Sigmoid colon (tissue), 7 donors: ENCODE results near the gene ACSL1. TPM values are rescaled to one million over a fixed set of nuclear protein-coding genes. Genes with fewer than 3 reads are reported as not detected.
A peak's percentile ranks its signal among the peaks of the same experiment; 100 is the strongest.

Source experiments
- DNase-seq: peaks from one replicate; pipeline ENCODE4 v3.0.0-alpha.2; 2019
- H3K27ac ChIP-seq, 4 donors: fragments of 200-600 bp; sonication (generic); one replicate each; pipeline ENCODE4 v1.5.1; 2016 to 2019; ENCODE audit warnings: mild to moderate bottlenecking in 1 of 4
- H3K27me3 ChIP-seq, 3 donors: fragments of 200-600 bp; sonication (generic); one replicate each; pipeline ENCODE4 v1.5.1; 2019; ENCODE audit warnings: mild to moderate bottlenecking in 1 of 3
- H3K36me3 ChIP-seq, 4 donors: fragments of 200-600 bp; sonication (generic); one replicate each; pipeline ENCODE4 v1.5.1; 2016 to 2019
- H3K4me1 ChIP-seq, 4 donors: fragments of 200-600 bp; sonication (generic); one replicate each; pipeline ENCODE4 v1.5.1; 2017 to 2019
- H3K4me3 ChIP-seq, 4 donors: fragments of 200-600 bp; sonication (generic); one replicate each; pipeline ENCODE4 v1.5.1; 2017 to 2019; ENCODE audit warnings: mild to moderate bottlenecking in 2 of 4, moderate library complexity in 1 of 4
- H3K9me3 ChIP-seq, 4 donors: fragments of 200-600 bp in 3 of 4; sonication (generic) in 3 of 4; one replicate each; pipeline versions ENCODE4 v1.5.1 to v1.6.1; 2013 to 2019
- CTCF ChIP-seq, 4 experiments: fragments of 450-650 bp in 3 of 4; fragments of 200-600 bp in 1 of 4; IDR thresholded peaks; one replicate each; pipeline ENCODE4 v1.5.1; 2016 to 2019; ENCODE audit warnings: antibody characterized with exemption in 4 of 4, mild to moderate bottlenecking in 3 of 4, moderate library complexity in 2 of 4
- EP300 ChIP-seq, 4 donors: sonication (generic); formaldehyde crosslinking; IDR thresholded peaks; one replicate each; pipeline ENCODE4 v1.6.1; 2017; ENCODE audit warnings: antibody characterized with exemption in 4 of 4
- POLR2A ChIP-seq, 2 donors: fragments of 450-650 bp; IDR thresholded peaks; one replicate each; pipeline ENCODE4 v1.6.1; 2016; ENCODE audit warnings: antibody characterized with exemption in 2 of 2, mild to moderate bottlenecking in 2 of 2, moderate library complexity in 2 of 2
- POLR2AphosphoS5 ChIP-seq, 4 donors: sonication (generic); formaldehyde crosslinking; IDR thresholded peaks; one replicate each; pipeline ENCODE4 v1.6.1; 2017; ENCODE audit warnings: antibody characterized with exemption in 4 of 4
- WGBS, 2 donors: extraction: QIAGEN DNeasy Blood & Tissue Kit; methylation state at CpG; one replicate each; pipeline ENCODE4 v1.1.7; 2013; 5-methylcytosine and 5-hydroxymethylcytosine counted together
- intact Hi-C: fragments of 100-400 bp; cut with DNase I; formaldehyde crosslinking; loops from one replicate; pipeline ENCODE4 v1.15.1; 2023
- polyA plus RNA-seq, 3 donors: library from polyadenylated mRNA; stranded (reverse); fragments of 200-250 nt; gene quantifications; one replicate each; pipeline ENCODE4 v1.2.3, GENCODE V29; 2013
- total RNA-seq, 4 donors: library from RNA; depleted of rRNA; stranded (reverse); fragments of >200 nt; gene quantifications; one replicate each; pipeline ENCODE4 v1.1.0, GENCODE V29; 2016
- donor health status: healthy with polysubstance abuse.
- donor health status: Bipolar disorder and iron deficiency.
- donor health status: healthy.

Gene ACSL1
- total and polyA plus RNA-seq, 7 donors: 31.7 to 121 (median 57.1) TPM

GRCh38 chr4:184806229-184806550 is 19.6 kb downstream of the ACSL1 start:
- Histone ChIP-seq H3K27ac (peak overlapping the region in 1 of 4 donors; percentile 5), H3K9me3 (no peaks in the 10 kb centered on the region), H3K4me1 (peaks cover 0 to 53% (median 48%) of the 10 kb centered on the region in 4 donors), H3K36me3 (no peaks in the 10 kb centered on the region), H3K27me3 (no peaks in the 10 kb centered on the region), H3K4me3 (no peak overlapping the region)
- TF ChIP-seq CTCF (IDR thresholded peaks at IDR 0.05) (no peak), POLR2AphosphoS5 (IDR thresholded peaks at IDR 0.05) (no peak), EP300 (IDR thresholded peaks at IDR 0.05) (no peak)
- intact Hi-C loops: no loop called here
- 95% methylated on average over 2 of the region's 2 CpGs for WGBS, 2 donors
- DNase-seq: no peak

GRCh38 chr4:184805462-184806228 is 20.1 kb downstream of the ACSL1 start:
- Histone ChIP-seq H3K27ac (peak overlapping the region in 1 of 4 donors; percentile 5), H3K4me3 (no peak overlapping the region), H3K4me1 (peaks cover 0 to 53% (median 48%) of the 10 kb centered on the region in 4 donors), H3K36me3 (no peaks in the 10 kb centered on the region), H3K9me3 (no peaks in the 10 kb centered on the region), H3K27me3 (no peaks in the 10 kb centered on the region)
- no peak for DNase-seq
- TF ChIP-seq POLR2A (IDR thresholded peaks at IDR 0.05): no peak
- TF ChIP-seq CTCF (IDR thresholded peaks at IDR 0.05): no peak
- TF ChIP-seq POLR2AphosphoS5 (IDR thresholded peaks at IDR 0.05): no peak
- no peak for TF ChIP-seq EP300 (IDR thresholded peaks at IDR 0.05)
- 33 to 75% methylated on average over 11 of the region's 11 CpGs for WGBS, 2 donors
- intact Hi-C loops: no loop called here

- no peaks in the 10 kb centered on the region for H3K36me3 ChIP-seq
- no peak overlapping the region for H3K27ac ChIP-seq
- no peaks in the 10 kb centered on the region for H3K27me3 ChIP-seq
- intact Hi-C loops: no loop called here
- no peaks in the 10 kb centered on the region for H3K9me3 ChIP-seq
- no peak for DNase-seq
- WGBS, 2 donors: 77 to 87% methylated on average over 5 of the region's 5 CpGs
- no peak overlapping the region for H3K4me3 ChIP-seq
- TF ChIP-seq POLR2AphosphoS5 (IDR thresholded peaks at IDR 0.05) (no peak), POLR2A (IDR thresholded peaks at IDR 0.05) (no peak), CTCF (IDR thresholded peaks at IDR 0.05) (no peak), EP300 (IDR thresholded peaks at IDR 0.05) (no peak)
- H3K4me1 ChIP-seq: peaks cover 0 to 53% (median 48%) of the 10 kb centered on the region in 4 donors
These were observed 21.1 kb downstream of the ACSL1 start for GRCh38 chr4:184804621-184805020.

- TF ChIP-seq EP300 (IDR thresholded peaks at IDR 0.05): no peak
- TF ChIP-seq POLR2AphosphoS5 (IDR thresholded peaks at IDR 0.05): no peak
- TF ChIP-seq POLR2A (IDR thresholded peaks at IDR 0.05): no peak
- TF ChIP-seq CTCF (IDR thresholded peaks at IDR 0.05): no peak
- H3K27ac ChIP-seq: no peak overlapping the region
- H3K9me3 ChIP-seq: no peaks in the 10 kb centered on the region
- DNase-seq: no peak
- 61 to 81% methylated on average over 4 of the region's 4 CpGs for WGBS, 2 donors
- no peaks in the 10 kb centered on the region for H3K36me3 ChIP-seq
- no peak overlapping the region for H3K4me3 ChIP-seq
- no peaks in the 10 kb centered on the region for H3K27me3 ChIP-seq
- peaks cover 0 to 52% (median 46%) of the 10 kb centered on the region in 4 donors for H3K4me1 ChIP-seq
- intact Hi-C loops: no loop called here
These were observed 21.9 kb downstream of the ACSL1 start for GRCh38 chr4:184803874-184804273.

- intact Hi-C loops: no loop called here
- H3K27ac ChIP-seq: no peak overlapping the region
- TF ChIP-seq CTCF (IDR thresholded peaks at IDR 0.05) (no peak), POLR2A (IDR thresholded peaks at IDR 0.05) (no peak), EP300 (IDR thresholded peaks at IDR 0.05) (no peak), POLR2AphosphoS5 (IDR thresholded peaks at IDR 0.05) (no peak)
- peaks cover 0 to 44% (median 39%) of the 10 kb centered on the region in 4 donors for H3K4me1 ChIP-seq
- H3K4me3 ChIP-seq: no peak overlapping the region
- no peaks in the 10 kb centered on the region for H3K9me3 ChIP-seq
- H3K36me3 ChIP-seq: no peaks in the 10 kb centered on the region
- WGBS, 2 donors: 97 to 98% methylated on average over 16 of the region's 16 CpGs
- H3K27me3 ChIP-seq: no peaks in the 10 kb centered on the region
- DNase-seq: no peak
These were observed 22.6 kb downstream of the ACSL1 start for GRCh38 chr4:184803133-184803532.
